Loucy (cell line): ENCODE data around the gene CDCA8.
A peak's percentile ranks its signal among the peaks of the same experiment; 100 is the strongest.

ENCODE experiments used
- H2AFZ ChIP-seq: fragments of 200-600 bp; sonication (generic); 2 replicates; pipeline ENCODE4 v1.6.0; 2016; ENCODE audit warnings: antibody characterized with exemption, mild to moderate bottlenecking, low read length, moderate library complexity
- H3F3A ChIP-seq: fragments of 200-600 bp; 2 replicates; pipeline ENCODE4 v1.6.0; 2016; ENCODE audit warnings: antibody characterized with exemption, low read depth, mild to moderate bottlenecking
- H3K27me3 ChIP-seq: fragments of 200-600 bp; sonication (generic); 2 replicates; pipeline ENCODE4 v1.6.1; 2014; ENCODE audit warnings: low read length, mild to moderate bottlenecking; ENCODE audit not compliant: insufficient read depth, poor library complexity, severe bottlenecking
- H3K36me3 ChIP-seq: fragments of 200-600 bp; sonication (generic); 2 replicates; pipeline ENCODE4 v1.6.1; 2016; ENCODE audit warnings: low read length; ENCODE audit not compliant: insufficient read depth
- H3K4me1 ChIP-seq: fragments of 200-600 bp; sonication (generic); 2 replicates; pipeline ENCODE4 v1.5.1; 2014; ENCODE audit warnings: low read length, mild to moderate bottlenecking; ENCODE audit not compliant: insufficient read depth, poor library complexity, severe bottlenecking
- H3K4me2 ChIP-seq: fragments of 200-600 bp; sonication (generic); 2 replicates; pipeline ENCODE4 v1.6.0; 2014; ENCODE audit warnings: antibody characterized with exemption, low read length, low read depth, mild to moderate bottlenecking; ENCODE audit not compliant: poor library complexity, severe bottlenecking
- H3K4me3 ChIP-seq: fragments of 200-600 bp; sonication (generic); 2 replicates; pipeline ENCODE4 v1.5.1; 2014; ENCODE audit warnings: low read length, mild to moderate bottlenecking, mixed read lengths; ENCODE audit not compliant: poor library complexity, severe bottlenecking
- H3K79me2 ChIP-seq: fragments of 200-600 bp; sonication (generic); 2 replicates; pipeline ENCODE4 v1.6.1; 2014; ENCODE audit warnings: low read length; ENCODE audit not compliant: insufficient read depth
- H3K9ac ChIP-seq: fragments of 200-600 bp; sonication (generic); 2 replicates; pipeline ENCODE4 v1.6.0; 2014; ENCODE audit warnings: mild to moderate bottlenecking, low read depth, low read length, moderate library complexity; ENCODE audit not compliant: poor library complexity, severe bottlenecking
- H3K9me2 ChIP-seq: fragments of 200-600 bp; sonication (generic); replicated peaks from 2 replicates; pipeline ENCODE4 v1.6.1; 2016; ENCODE audit warnings: low read depth, low read length, mixed read lengths
- H3K9me3 ChIP-seq: fragments of 200-600 bp; sonication (generic); 2 replicates; pipeline ENCODE4 v1.6.1; 2014; ENCODE audit warnings: mild to moderate bottlenecking, antibody characterized with exemption, low read length, low read depth; ENCODE audit not compliant: insufficient read depth
- H4K20me1 ChIP-seq: fragments of 200-600 bp; sonication (generic); 2 replicates; pipeline ENCODE4 v1.6.0; 2014; ENCODE audit warnings: antibody characterized with exemption, low read length, mild to moderate bottlenecking; ENCODE audit not compliant: insufficient read depth, poor library complexity, severe bottlenecking
- EZH2phosphoT487 ChIP-seq: fragments of 200-600 bp; IDR thresholded peaks from 2 replicates; pipeline ENCODE4 v1.6.1; 2018; ENCODE audit warnings: antibody characterized with exemption, mild to moderate bottlenecking, moderate library complexity, borderline replicate concordance
- TF ChIP-seq, protein P1 (sequence below): fragments of 200-600 bp; sonication (generic); conservative IDR thresholded peaks from 2 replicates; pipeline ENCODE4 v1.5.1; 2014; ENCODE audit warnings: mild to moderate bottlenecking, antibody characterized with exemption, low read length

CDCA8 gene

DNA sequence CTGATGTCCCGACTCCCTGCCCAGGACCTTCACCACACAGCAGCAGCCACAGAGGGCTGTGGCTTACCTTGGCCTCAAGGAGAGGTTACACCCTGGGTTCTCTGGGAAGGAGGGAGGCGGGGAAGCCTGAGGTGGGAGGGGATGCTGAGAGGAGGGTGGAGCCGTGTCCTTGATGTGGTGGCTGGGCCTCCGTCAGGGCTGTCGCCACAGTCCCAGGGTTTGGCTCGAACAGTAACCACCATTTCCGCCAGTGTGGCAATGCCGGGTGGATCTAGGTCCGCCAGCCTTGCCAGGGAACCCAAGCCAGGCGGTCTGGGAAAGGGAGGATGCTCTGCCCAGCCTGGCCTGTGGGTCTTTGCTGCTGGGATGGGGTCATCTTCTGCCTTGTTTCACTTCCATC, 18.4 kb upstream of the CDCA8 start:
- Histone ChIP-seq H3K79me2 (no peaks in the 10 kb centered on the region), H3K9me3 (no peaks in the 10 kb centered on the region), H3K9ac (no peak overlapping the region), H3K4me1 (peaks cover 12% of the 10 kb centered on the region), H3K36me3 (no peaks in the 10 kb centered on the region), H2AFZ (peak overlapping the region; percentile 42; the same call in 1 of the 2 replicates), H3K4me3 (peak overlapping the region; percentile 6), H3K9me2 (no peaks in the 10 kb centered on the region), H4K20me1 (no peaks in the 10 kb centered on the region), H3K27me3 (no peaks in the 10 kb centered on the region), H3F3A (no peaks in the 10 kb centered on the region), H3K4me2 (peak overlapping the region; percentile 61)
- no peak for TF ChIP-seq EZH2phosphoT487
- TF ChIP-seq, protein P1, sequence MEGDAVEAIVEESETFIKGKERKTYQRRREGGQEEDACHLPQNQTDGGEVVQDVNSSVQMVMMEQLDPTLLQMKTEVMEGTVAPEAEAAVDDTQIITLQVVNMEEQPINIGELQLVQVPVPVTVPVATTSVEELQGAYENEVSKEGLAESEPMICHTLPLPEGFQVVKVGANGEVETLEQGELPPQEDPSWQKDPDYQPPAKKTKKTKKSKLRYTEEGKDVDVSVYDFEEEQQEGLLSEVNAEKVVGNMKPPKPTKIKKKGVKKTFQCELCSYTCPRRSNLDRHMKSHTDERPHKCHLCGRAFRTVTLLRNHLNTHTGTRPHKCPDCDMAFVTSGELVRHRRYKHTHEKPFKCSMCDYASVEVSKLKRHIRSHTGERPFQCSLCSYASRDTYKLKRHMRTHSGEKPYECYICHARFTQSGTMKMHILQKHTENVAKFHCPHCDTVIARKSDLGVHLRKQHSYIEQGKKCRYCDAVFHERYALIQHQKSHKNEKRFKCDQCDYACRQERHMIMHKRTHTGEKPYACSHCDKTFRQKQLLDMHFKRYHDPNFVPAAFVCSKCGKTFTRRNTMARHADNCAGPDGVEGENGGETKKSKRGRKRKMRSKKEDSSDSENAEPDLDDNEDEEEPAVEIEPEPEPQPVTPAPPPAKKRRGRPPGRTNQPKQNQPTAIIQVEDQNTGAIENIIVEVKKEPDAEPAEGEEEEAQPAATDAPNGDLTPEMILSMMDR, result no peak

DNA sequence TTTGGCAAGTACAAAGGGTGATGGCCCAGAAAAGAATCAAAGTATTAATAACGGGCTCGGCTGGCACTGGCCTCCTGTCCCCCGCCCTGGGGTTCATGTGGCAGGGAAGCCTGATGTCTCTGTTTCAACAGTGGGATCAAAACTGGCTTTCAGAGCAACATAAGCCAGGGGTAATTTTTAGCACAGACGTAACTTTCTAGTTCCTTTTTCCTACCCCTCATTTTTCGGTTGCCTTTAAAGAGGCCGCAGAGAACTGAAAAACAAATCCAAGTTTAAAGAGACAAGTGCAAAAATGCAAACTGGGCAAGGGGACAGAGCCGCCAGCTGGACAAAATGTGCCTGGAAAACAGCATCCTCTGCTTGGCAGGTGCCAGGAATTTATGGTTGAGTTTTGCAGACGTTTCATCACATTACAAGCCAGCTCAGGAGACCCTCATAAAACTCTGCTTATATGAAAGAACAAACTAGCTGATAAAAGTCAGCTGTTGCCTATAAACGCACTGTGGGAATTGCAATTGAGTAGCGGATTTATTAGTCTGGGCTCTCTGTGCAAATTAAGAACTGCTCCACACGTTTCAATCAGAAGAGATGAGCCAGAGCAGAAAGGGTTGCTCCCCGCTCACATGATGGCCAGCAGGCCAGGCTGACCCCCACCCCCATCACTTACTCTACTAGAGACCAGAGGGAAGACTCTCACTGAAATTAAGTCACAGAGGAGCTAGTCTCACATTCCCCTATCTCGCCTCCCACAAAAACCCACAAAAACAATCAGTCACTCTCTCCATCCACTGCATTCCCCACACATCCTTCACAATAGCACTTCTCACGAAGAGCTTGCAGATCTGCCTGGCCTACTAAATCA, 15.8 kb upstream of the CDCA8 start:
- Histone ChIP-seq H4K20me1 (no peaks in the 10 kb centered on the region), H3K4me3 (no peak overlapping the region), H3K9ac (no peak overlapping the region), H3F3A (no peaks in the 10 kb centered on the region), H3K36me3 (no peaks in the 10 kb centered on the region), H3K27me3 (no peaks in the 10 kb centered on the region), H3K79me2 (no peaks in the 10 kb centered on the region), H2AFZ (no peak overlapping the region), H3K9me3 (no peaks in the 10 kb centered on the region), H3K4me1 (peaks cover 12% of the 10 kb centered on the region), H3K9me2 (no peaks in the 10 kb centered on the region), H3K4me2 (no peak overlapping the region)
- TF ChIP-seq EZH2phosphoT487, result no peak
- TF ChIP-seq, protein P1, result no peak

DNA sequence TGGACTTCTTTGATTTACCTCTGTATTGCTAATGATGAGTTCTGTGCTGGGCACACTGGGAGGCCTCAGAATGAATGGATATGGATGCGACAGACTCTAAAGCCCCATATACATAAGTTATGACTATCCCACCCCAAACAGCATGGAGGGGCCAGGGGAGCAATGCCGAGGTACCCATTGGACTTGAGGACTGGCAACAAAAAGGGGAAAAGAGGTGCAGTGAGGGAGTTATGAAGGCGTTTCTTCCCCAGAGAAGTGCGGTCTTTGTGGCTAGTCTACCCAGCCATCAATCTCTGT, 15.2 kb upstream of the CDCA8 start:
- H2AFZ ChIP-seq, result no peak overlapping the region
- no peaks in the 10 kb centered on the region for H3K36me3 ChIP-seq
- H3K9me3 ChIP-seq, result no peaks in the 10 kb centered on the region
- H3K4me2 ChIP-seq, result no peak overlapping the region
- no peak overlapping the region for H3K4me3 ChIP-seq
- no peaks in the 10 kb centered on the region for H3K79me2 ChIP-seq
- peaks cover 12% of the 10 kb centered on the region for H3K4me1 ChIP-seq
- H4K20me1 ChIP-seq, result no peaks in the 10 kb centered on the region
- TF ChIP-seq, protein P1, result no peak
- no peak for TF ChIP-seq EZH2phosphoT487
- no peaks in the 10 kb centered on the region for H3K27me3 ChIP-seq
- H3F3A ChIP-seq, result no peaks in the 10 kb centered on the region
- no peaks in the 10 kb centered on the region for H3K9me2 ChIP-seq
- H3K9ac ChIP-seq, result no peak overlapping the region
